ENCODE measurements around the gene HS6ST2.

DNA sequence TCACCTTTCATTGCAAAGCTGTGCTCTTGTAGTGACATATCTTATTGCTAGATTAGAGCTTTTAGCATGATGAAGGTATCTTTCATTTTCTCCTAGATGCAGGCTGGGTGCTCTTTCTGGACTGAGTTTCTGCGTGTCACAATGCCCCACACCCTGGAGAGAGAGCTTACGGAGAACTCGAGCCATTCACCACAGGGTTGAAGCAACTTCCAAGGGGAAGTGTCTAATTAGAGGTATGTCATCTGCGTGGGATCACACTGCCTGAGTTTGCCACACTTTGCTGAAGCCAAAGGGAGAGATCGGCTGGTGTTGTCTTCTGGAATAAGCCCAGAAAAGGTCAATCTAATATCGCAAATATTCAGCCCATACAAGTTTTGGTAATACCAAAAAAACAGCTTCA, 290.3 kb downstream of the HS6ST2 start:
- TF ChIP-seq, protein P1, sequence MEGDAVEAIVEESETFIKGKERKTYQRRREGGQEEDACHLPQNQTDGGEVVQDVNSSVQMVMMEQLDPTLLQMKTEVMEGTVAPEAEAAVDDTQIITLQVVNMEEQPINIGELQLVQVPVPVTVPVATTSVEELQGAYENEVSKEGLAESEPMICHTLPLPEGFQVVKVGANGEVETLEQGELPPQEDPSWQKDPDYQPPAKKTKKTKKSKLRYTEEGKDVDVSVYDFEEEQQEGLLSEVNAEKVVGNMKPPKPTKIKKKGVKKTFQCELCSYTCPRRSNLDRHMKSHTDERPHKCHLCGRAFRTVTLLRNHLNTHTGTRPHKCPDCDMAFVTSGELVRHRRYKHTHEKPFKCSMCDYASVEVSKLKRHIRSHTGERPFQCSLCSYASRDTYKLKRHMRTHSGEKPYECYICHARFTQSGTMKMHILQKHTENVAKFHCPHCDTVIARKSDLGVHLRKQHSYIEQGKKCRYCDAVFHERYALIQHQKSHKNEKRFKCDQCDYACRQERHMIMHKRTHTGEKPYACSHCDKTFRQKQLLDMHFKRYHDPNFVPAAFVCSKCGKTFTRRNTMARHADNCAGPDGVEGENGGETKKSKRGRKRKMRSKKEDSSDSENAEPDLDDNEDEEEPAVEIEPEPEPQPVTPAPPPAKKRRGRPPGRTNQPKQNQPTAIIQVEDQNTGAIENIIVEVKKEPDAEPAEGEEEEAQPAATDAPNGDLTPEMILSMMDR (IDR thresholded peaks at IDR 0.05), result no peak
- TF ChIP-seq POLR2A (IDR thresholded peaks at IDR 0.05), result no peak

All from testis (tissue), 2 donors.